Lower lobe of right lung (tissue), 2 donors: ENCODE measurements around the gene ZFP62. TPM values are rescaled to one million over a fixed set of nuclear protein-coding genes. Genes with fewer than 3 reads are reported as not detected.

ENCODE experiments used
- ATAC-seq, 2 donors: fragments of 200-7000 bp; cut with Tn5 transposase; one replicate each; pipeline ENCODE4 v1.9.1; 2020 to 2022; ENCODE audit warnings: mild to moderate bottlenecking in 2 of 2, moderate library complexity in 2 of 2
- DNase-seq: peaks from one replicate; pipeline ENCODE4 v3.0.0-alpha.2; 2020
- H3K27ac ChIP-seq: fragments of 200-600 bp; one replicate; pipeline ENCODE4 v1.8.0; 2022
- H3K27me3 ChIP-seq: fragments of 200-600 bp; one replicate; pipeline ENCODE4 v1.8.0; 2022; ENCODE audit warnings: low read depth
- H3K36me3 ChIP-seq: fragments of 200-600 bp; one replicate; pipeline ENCODE4 v1.8.0; 2022; ENCODE audit warnings: mild to moderate bottlenecking
- H3K4me1 ChIP-seq: fragments of 200-600 bp; one replicate; pipeline ENCODE4 v1.8.0; 2022
- H3K4me3 ChIP-seq: fragments of 200-600 bp; one replicate; pipeline ENCODE4 v1.8.0; 2022; ENCODE audit warnings: mild to moderate bottlenecking
- H3K9me3 ChIP-seq: fragments of 200-600 bp; one replicate; pipeline ENCODE4 v1.8.0; 2022
- CTCF ChIP-seq: fragments of 200-600 bp; IDR thresholded peaks from one replicate; pipeline ENCODE4 v1.8.0; 2022; ENCODE audit warnings: antibody characterized with exemption, mild to moderate bottlenecking
- intact Hi-C: fragments of 100-400 bp; cut with DNase I; formaldehyde crosslinking; loops from one replicate; pipeline ENCODE4 v1.11.0; 2022
- total RNA-seq: library from RNA; stranded (reverse); fragmentation: NEBNext Ultra II Directional; extraction: Animal tissue kit (Norgen Biotek cat#: 25700); gene quantifications from one replicate; pipeline ENCODE4 v1.2.1, GENCODE V29; 2021
- donor health status: DM: no; HTN: yes; CAD: no; lungs with severe emphysema.

Gene ZFP62
- total RNA-seq, 1 donor from 2014 or later, result 28.3 TPM

DNA sequence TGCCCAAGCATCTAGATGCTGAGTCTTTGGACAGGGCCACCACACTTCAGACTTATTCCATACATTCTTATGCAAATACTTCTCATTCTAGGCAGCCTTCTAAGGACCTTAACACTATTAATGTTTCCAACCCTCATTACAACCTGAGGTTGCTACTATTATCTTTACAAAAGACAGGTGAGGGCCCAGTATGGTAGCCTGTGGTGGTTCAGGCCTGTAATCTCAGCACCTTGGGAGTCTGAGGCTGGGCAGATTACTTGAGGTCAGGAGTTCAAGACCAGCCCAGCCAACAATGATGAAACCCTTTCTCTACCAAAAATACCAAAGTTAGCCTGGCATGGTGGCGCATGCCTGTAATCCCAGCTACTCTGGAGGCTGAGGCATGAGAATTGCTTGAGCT is 16.2 kb downstream of the ZFP62 start:
- intact Hi-C loops, result no loop called here
- Histone ChIP-seq H3K9me3 (no peaks in the 10 kb centered on the region), H3K27ac (no peak overlapping the region), H3K4me1 (no peaks in the 10 kb centered on the region), H3K36me3 (peaks cover 13% of the 10 kb centered on the region), H3K4me3 (no peak overlapping the region), H3K27me3 (no peaks in the 10 kb centered on the region)
- no peak for ATAC-seq
- TF ChIP-seq CTCF, result no peak
- no peak for DNase-seq

- no peak for TF ChIP-seq CTCF
- peaks cover 9% of the 10 kb centered on the region for H3K36me3 ChIP-seq
- intact Hi-C loops, result no loop called here
- no peak overlapping the region for H3K27ac ChIP-seq
- H3K27me3 ChIP-seq, result no peaks in the 10 kb centered on the region
- ATAC-seq, result no peak
- no peak overlapping the region for H3K4me3 ChIP-seq
- H3K9me3 ChIP-seq, result no peaks in the 10 kb centered on the region
- no peak for DNase-seq
- H3K4me1 ChIP-seq, result no peaks in the 10 kb centered on the region
Observed at GRCh38 chr5:180844432-180844831, 16.6 kb downstream of the ZFP62 start.

DNA sequence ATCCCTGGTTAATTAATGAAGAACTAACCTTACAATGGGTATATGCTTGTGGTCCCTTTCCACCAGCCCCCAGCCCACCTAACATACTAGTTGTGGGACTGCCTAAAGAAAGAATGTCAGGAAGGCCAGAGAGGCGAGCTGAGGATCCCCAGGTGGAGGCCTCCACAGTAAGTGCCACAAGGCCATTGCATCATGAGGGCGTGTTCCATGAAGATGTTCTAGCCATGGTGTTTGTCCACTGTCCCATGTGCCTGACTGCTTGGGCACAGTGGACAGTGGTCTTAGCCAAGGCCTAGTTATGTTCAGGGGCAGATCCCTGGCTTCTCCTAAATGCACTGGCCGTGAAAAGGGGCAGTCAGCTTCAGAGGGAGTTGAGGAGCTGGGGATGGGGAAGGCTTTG is 21.1 kb downstream of the ZFP62 start:
- H3K27me3 ChIP-seq, result no peaks in the 10 kb centered on the region
- intact Hi-C loops, result no loop called here
- H3K9me3 ChIP-seq, result no peaks in the 10 kb centered on the region
- no peak for TF ChIP-seq CTCF
- DNase-seq (no peak), ATAC-seq (no peak)
- peaks cover 32% of the 10 kb centered on the region for H3K36me3 ChIP-seq
- no peak overlapping the region for H3K4me3 ChIP-seq
- H3K4me1 ChIP-seq, result no peaks in the 10 kb centered on the region
- H3K27ac ChIP-seq, result no peak overlapping the region

- TF ChIP-seq CTCF, result no peak
- no peaks in the 10 kb centered on the region for H3K9me3 ChIP-seq
- intact Hi-C loops, result no loop called here
- H3K27ac ChIP-seq, result no peak overlapping the region
- H3K4me1 ChIP-seq, result no peaks in the 10 kb centered on the region
- no peak overlapping the region for H3K4me3 ChIP-seq
- peaks cover 38% of the 10 kb centered on the region for H3K36me3 ChIP-seq
- no peak for DNase-seq
- no peaks in the 10 kb centered on the region for H3K27me3 ChIP-seq
- no peak for ATAC-seq
Observed at GRCh38 chr5:180839227-180839626, 21.8 kb downstream of the ZFP62 start.

- peaks cover 11% of the 10 kb centered on the region for H3K4me1 ChIP-seq
- ATAC-seq (no peak), DNase-seq (no peak)
- H3K9me3 ChIP-seq, result no peaks in the 10 kb centered on the region
- H3K27ac ChIP-seq, result no peak overlapping the region
- no peaks in the 10 kb centered on the region for H3K27me3 ChIP-seq
- no peak overlapping the region for H3K4me3 ChIP-seq
- peaks cover 38% of the 10 kb centered on the region for H3K36me3 ChIP-seq
- no peak for TF ChIP-seq CTCF
- intact Hi-C loops, result no loop called here
Observed at GRCh38 chr5:180837478-180837877, 23.6 kb downstream of the ZFP62 start.

GRCh38 chr5:180832638-180833068 is 28.4 kb downstream of the ZFP62 start:
- DNase-seq, result no peak
- intact Hi-C loops, result no loop called here
- no peaks in the 10 kb centered on the region for H3K9me3 ChIP-seq
- H3K4me3 ChIP-seq, result peak overlapping the region; percentile 91
- H3K4me1 ChIP-seq, result peaks cover 30% of the 10 kb centered on the region
- no peak for ATAC-seq
- no peak for TF ChIP-seq CTCF
- H3K27ac ChIP-seq, result no peak overlapping the region
- peaks cover 33% of the 10 kb centered on the region for H3K36me3 ChIP-seq
- no peaks in the 10 kb centered on the region for H3K27me3 ChIP-seq
